Stimulated activated CD4-positive, alpha-beta T cell treated with anti-CD3 and anti-CD28 coated beads, Interleukin-1b, Interleukin-23, amount 100 ng/mL, for 1 hour (primary cell): ENCODE measurements around the gene RAMP1.
"Not testable (repeated sequence)": the region's sequence is repeated elsewhere in the genome, so short reads cannot be mapped to it uniquely, and the experiment has no call there.

Experiments
- DNase-seq, 2 donors: peaks; one replicate each; pipeline ENCODE4 v3.0.0-alpha.2; 2020; ENCODE audit warnings: low read depth in 2 of 2

The RAMP1 gene

GRCh38 chr2:237863689-237864443 is 4.4 kb downstream of the RAMP1 start:
- DNase-seq: no peak

DNA sequence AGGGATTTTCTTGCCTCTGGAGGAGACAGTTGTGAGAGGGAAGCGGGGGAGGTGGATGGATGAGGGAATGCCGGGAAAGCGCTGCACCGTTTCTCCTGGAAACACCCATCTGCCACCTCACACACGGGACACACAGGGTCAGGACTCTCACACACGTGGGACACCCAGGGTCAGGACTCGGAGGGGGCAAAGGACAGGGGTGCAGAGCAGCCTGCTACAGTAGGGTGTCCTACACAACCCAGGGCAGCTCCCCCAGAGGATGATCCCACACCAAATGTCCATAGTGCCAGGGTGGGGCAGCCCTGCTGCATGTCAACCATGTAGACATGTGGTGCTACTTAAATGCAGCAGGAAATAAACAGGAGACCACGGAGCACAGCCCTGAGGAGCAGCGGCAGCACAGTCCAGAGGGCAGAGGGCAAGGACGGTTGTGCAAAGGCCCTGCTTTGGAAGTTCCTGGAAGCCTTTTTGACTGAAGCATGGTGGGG is 5.1 kb downstream of the RAMP1 start:
- DNase-seq: no peak

DNA sequence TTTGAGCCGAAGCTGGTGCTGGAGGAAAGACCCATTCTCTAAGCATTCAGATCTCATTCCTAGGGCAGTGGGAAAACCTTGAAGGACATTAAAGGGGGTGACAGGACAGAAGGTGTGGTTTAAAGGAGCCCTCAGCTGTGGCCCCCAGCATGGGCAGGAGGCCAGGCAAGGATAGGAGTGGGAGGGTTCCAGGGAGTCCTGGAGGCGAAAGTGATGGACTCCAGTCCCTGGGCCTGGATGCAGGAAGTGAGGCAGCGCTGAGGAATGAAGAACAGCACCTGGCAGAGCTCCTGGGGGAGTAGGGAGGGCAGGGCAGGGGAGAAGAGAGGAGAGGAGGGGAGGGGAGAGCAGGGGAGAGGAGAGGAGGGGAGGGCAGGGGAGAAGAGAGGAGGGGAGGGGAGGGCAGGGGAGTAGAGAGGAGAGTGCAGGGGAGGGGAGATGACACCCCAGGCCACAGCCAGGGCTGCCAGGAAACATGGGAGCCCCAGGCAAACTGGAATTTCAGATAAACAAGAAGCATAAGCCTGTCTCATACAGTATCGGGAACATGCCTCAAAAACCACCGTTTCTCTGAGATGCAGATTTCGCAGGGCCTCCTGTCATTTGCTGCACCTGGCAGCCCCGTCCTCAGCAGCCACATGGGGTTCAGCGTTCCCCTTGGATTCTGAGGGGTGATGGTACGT is 5.7 kb downstream of the RAMP1 start:
- DNase-seq: no peak

- no peak for DNase-seq
Measured at GRCh38 chr2:237865623-237866041, 6.2 kb downstream of the RAMP1 start.

GRCh38 chr2:237866101-237866621 is 6.7 kb downstream of the RAMP1 start:
- no peak for DNase-seq

- no peak for DNase-seq
Measured at GRCh38 chr2:237867465-237867864, 8.0 kb downstream of the RAMP1 start.

DNA sequence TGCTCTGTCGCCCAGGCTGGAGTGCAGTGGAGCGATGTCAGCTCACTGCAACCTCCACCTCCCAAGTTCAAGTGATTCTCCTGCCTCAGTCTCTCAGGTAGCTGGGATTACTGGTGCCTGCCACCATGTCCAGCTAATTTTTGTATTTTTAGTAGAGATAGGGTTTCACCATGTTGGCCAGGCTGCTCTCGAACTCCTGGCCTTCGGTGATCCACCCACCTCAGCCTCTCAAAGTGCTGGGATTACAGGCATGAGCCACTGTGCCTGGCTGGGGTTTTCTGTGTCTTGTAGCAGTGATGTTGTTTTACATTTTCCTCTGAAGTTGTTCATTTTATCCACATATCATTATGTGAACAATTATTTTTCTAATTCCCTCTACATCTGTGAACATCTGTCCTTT is 8.7 kb downstream of the RAMP1 start:
- DNase-seq: not testable (repeated sequence)

- DNase-seq: no peak
Measured at GRCh38 chr2:237868631-237869342, 9.4 kb downstream of the RAMP1 start.

- DNase-seq: no peak
Measured at GRCh38 chr2:237869343-237870102, 10.1 kb downstream of the RAMP1 start.

GRCh38 chr2:237870126-237870525 is 10.7 kb downstream of the RAMP1 start:
- no peak for DNase-seq

GRCh38 chr2:237870754-237871651 is 11.6 kb downstream of the RAMP1 start:
- no peak for DNase-seq

DNA sequence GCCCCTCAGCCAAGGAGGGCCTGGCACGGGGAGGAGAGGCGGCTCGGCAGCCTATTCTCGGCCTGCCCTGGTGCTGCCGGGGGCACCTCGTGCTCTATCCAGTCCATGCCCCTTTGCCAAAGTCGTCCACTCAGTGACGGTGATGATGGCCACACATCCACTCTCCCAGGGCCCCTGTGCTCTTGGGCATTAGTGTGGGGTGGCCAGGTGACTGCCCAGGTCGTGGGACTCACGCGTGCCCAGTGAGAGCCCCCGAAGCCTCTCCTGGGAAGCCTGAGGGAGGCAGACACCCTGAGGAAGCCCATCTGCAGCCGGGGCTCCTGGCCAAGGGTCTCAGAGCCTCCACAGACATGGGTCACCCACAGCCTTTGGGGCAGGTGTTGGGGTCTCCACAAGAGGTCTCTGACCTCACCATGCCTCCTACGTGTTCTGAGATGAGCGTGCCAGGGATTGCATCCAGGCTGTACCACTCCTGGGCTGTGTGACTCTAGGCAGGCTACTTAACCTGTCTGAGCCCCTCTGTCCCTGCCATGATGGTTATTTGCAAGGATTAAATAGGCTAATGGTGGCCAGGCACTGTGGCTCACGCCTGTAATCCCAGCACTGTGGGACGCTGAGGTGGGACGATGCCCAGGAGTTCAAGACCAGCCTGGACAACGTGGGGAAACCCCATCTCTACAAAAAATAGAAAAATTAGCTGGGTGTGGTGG is 12.9 kb downstream of the RAMP1 start:
- DNase-seq: no peak

DNA sequence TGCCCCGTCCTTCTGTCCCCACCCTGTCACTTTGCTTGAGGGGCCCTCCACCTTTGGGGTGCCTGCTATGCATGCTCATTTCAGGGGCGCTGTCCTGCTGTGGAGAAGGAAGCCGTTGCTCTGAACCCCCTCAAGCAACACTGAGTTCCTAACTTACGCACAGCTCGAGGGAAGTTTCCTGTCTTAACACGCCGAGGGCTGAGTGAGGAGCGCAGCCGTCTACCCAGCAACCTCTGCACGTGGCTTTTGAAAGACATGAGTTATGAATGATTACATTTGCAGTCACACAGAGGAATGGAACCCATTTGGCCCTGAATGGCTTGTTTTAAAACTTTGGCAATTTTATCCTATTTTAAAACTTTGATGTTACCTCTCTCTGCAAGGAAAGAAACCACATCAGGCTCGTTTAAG is 14.0 kb downstream of the RAMP1 start:
- DNase-seq: no peak

DNA sequence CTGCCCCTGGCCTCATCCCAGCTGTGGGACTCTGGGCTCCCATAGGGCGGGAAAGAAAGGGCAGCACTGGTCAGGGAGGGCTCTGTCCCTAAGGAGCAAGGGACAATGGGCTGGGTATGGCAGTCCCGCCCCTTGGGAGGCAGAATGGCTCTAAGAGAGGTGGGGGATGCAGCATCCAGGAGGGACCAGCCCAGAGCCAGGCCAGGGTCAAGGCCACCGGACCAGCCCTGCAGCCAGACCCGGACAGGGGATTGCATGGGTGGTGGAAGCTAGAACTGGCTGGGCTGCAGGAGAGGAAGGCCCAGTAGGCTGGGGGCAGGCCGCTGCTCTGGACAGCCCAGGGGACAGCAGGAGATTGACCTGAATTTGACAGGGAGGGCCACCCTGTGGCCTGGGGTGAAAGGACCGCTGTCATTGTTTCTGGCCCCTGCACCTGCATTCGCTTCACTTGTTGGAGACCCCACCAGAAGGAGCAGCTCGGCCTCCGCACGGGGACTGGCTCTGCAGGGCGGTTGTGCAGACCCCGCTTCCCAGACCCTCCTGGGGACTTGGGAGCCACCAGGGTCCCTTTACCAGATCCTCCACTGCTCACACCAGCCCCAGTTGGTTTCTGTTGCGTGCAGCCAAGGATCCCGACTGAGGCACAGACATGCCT is 14.6 kb downstream of the RAMP1 start:
- DNase-seq: no peak

DNA sequence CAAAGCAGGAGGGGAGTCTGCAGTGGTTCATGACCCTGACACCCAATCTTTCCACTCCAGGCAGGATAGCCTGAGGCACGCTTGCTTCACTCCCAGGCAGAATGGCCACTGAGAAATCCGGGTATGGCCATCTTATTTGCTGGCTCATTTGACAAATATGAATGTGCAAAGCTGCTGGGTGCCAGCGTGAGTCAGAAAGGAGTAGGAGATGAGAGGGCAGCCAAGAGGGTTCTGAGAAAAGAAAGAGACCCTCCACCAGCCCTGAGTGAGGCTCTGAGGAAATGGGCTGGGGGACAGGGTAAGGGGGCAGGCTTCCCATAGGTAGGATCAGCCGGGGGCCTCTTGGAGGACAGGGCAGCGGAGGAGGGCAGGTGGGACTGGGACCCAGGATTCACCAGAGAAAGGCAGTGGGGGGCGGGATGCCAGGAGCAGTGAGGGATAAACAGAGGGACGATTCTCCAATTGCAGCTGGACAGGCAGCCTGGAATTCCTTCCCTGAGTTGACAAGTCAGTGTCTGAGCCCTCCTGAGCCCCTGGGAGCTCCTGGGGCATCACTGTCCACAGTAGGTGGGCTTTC is 15.2 kb downstream of the RAMP1 start:
- DNase-seq: no peak

- no peak for DNase-seq
Measured at GRCh38 chr2:237875256-237876060, 16.0 kb downstream of the RAMP1 start.

DNA sequence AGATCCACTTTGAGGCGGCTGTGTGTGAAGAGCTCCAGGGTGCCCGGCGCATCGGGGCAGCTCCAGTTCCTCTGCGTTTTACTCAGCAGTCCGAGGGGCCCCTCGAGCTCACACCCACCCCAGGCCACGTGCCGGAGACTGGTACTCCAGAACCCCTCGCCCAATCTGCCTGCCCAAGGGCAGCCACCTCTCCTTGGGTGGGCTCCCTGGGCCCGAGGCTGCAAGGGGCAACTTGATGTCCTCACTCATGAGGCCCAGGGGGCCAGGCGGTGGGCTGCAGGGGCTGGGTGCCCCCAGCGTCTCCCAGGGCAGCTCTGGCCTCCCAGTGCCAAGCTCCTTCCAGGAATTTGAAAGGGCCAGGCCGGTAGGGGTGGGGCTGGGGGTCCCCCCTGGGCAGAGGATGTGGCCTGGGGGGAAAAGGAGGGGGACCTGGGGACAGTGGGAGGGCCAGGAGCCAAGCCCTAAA is 16.7 kb downstream of the RAMP1 start:
- DNase-seq: no peak

DNA sequence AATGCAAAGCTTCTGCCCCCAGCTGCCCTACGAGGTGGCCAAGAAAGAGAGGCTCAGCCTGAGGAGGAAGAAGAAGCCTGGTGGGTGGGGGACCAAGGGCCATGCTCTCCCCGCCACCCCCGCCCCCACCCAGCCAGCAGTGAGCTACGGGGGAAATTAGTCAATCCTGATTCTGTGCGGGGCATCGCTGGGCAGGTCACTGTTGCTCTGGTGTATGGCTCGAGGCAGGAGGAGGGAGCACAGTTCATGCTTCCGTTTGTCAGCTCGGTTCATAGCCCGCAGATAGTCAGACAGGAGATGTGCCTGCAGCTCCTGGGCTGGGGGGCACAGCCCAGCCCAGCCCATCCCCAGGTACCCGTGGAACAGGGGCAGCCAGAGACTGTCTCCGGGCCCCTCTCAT is 17.1 kb downstream of the RAMP1 start:
- no peak for DNase-seq
